Activated naive CD4-positive, alpha-beta T cell treated with anti-CD3 and anti-CD28 coated beads, Interleukin-2, amount 10 ng/mL, durations not matched to agents 7 days and 5 days (primary cell): ENCODE measurements around the gene FGF21.
"Not testable (repeated sequence)": the region's sequence is repeated elsewhere in the genome, so short reads cannot be mapped to it uniquely, and the experiment has no call there.

Source experiments
- CTCF ChIA-PET: fragments of 350-600 bp; sonication (Branson Sonifier 250); formaldehyde crosslinking; loops from one replicate; lab custom pipeline; 2021; ENCODE audit warnings: antibody characterized with exemption; lab: Charles Lee
- DNase-seq: peaks from one replicate; pipeline ENCODE4 v3.0.0-alpha.2; 2020
- H3K27ac Mint-ChIP-seq: one replicate; pipeline ENCODE4 v1.8.0; 2021; ENCODE audit warnings: mild to moderate bottlenecking, moderate library complexity, mixed read lengths
- H3K27me3 Mint-ChIP-seq: one replicate; pipeline ENCODE4 v1.8.0; 2021; ENCODE audit warnings: mild to moderate bottlenecking, mixed read lengths
- H3K36me3 Mint-ChIP-seq: one replicate; pipeline ENCODE4 v1.8.0; 2021; ENCODE audit warnings: mixed read lengths
- H3K4me1 Mint-ChIP-seq: one replicate; pipeline ENCODE4 v1.8.0; 2021; ENCODE audit warnings: mixed read lengths
- H3K4me3 Mint-ChIP-seq: one replicate; pipeline ENCODE4 v1.8.0; 2021; ENCODE audit warnings: mild to moderate bottlenecking, moderate library complexity, mixed read lengths
- H3K9me3 Mint-ChIP-seq: one replicate; pipeline ENCODE4 v1.8.0; 2021; ENCODE audit warnings: mixed read lengths

Gene FGF21

DNA sequence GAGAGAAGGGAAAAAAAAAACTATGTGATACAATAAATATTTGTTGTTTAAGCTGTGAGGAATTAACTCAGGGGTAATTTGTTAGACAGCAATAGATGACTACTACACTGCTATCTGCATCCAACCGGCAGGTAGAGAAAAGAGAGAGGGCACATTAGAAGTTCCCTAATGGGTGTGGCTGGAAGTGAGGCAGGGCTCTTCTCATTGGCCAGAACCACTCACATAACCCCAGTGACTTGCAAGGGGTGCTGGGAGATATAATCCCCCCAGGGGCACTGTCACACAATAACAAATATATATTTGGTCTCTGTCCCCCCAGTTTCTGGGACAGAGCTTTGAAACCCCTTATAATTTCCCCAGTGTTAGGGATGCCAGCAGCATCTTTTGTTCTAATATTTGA, 24.3 kb downstream of the FGF21 start:
- H3K9me3 Mint-ChIP-seq = no peaks in the 10 kb centered on the region
- H3K4me3 Mint-ChIP-seq = no peak overlapping the region
- CTCF ChIA-PET = interaction anchor here (0.6 to 1.0 kb wide), 3 partner anchors 15 to 134 kb away, joined by 3 read pairs; partner anchors contain the start of gene CA11
- DNase-seq = no peak
- no peak overlapping the region for H3K27ac Mint-ChIP-seq
- H3K36me3 Mint-ChIP-seq = no peaks in the 10 kb centered on the region
- peaks cover 3% of the 10 kb centered on the region for H3K4me1 Mint-ChIP-seq
- H3K27me3 Mint-ChIP-seq = peaks cover 26% of the 10 kb centered on the region

DNA sequence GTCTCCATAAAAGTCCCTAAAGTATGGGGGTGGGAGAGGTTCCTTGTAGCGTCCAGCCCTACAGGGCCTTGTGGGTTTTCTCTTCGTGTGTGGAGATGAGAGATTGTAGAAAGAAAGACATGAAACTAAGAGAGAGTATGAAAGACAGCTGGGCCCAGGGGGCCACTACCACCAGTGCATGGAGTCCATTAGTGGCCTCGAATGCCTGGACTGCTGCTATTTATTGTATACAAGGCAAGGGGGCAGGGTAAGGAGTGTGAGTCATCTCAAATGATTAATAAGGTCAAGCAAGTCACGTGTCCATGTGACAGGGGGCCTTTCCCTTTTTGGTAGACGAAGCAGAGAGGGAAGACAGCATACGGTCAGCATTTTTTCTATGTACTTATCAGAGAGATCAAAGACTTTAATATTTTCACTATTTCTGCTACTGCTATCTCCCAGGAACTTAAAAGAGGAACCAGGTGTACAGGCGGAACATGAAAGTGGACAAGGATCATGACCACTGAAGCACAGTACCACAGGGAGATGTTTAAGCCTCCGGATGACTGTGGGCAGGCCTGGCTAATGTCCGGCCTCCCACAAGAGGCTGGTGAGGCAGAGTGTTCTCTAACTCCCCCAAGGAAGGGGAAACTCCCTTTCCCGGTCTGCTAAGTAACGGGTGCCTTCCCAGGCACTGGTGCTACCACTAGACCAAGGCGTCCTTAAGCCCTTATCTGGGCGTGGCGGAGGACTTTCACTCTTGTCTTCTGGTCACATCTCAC, 25.5 kb downstream of the FGF21 start:
- CTCF ChIA-PET = no interaction called here
- Mint-ChIP-seq H3K27ac (no peak overlapping the region), H3K36me3 (no peaks in the 10 kb centered on the region), H3K27me3 (peaks cover 37% of the 10 kb centered on the region), H3K4me1 (peaks cover 3% of the 10 kb centered on the region), H3K4me3 (no peak overlapping the region), H3K9me3 (no peaks in the 10 kb centered on the region)
- DNase-seq = no peak

DNA sequence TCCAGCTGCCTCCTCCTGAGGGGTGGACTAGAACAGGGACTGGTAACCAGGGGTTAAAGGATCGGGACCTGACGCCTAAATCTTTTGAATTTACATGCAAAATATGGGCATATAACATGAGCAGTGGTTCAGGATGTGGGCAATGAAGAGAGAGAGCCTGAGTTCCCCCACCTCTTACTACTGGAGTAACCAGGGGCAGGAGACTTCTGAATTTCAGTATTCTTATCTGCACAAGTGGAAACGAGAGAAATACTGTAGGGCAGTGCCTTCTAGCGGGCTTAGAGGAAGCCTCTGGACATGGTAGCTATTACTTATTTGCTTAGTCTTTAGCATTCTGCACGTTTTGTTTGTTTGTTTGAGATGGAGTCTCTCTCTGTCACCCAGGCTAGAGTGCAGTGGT, 29.2 kb downstream of the FGF21 start:
- DNase-seq = no peak
- H3K36me3 Mint-ChIP-seq = no peaks in the 10 kb centered on the region

DNA sequence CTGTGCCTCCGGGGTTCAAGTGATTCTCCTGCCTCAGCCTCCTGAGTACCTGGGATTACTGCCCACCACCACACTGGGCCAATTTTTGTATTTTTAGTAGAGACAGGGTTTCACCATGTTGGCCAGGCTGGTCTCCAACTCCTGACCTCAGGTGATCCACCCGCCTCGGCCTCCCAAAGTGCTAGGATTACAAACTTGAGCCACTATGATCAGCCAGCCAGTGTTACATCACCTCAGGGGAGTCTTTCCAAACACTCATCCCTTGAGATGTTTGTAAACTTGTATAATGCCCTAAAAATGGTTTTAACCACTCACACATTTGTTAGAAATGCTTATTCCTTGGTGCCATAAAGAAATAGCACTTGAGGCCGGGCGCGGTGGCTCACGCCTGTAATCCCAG, 31.1 kb downstream of the FGF21 start:
- H3K9me3 Mint-ChIP-seq, H3K4me3 Mint-ChIP-seq, H3K4me1 Mint-ChIP-seq, H3K36me3 Mint-ChIP-seq, H3K27ac Mint-ChIP-seq, DNase-seq: not testable (repeated sequence)
- CTCF ChIA-PET = interaction anchor here (3.9 to 9.8 kb wide), 2 partner anchors 56 to 184 kb away, joined by 22 to 176 read pairs; no protein-coding TSS in a partner anchor
- peaks cover 35% of the 10 kb centered on the region for H3K27me3 Mint-ChIP-seq

More for the DNA sequence above, 29.2 kb downstream of the FGF21 start:
- CTCF ChIA-PET = interaction anchor here (3.1 to 3.2 kb wide), 2 partner anchors 11 to 57 kb away, joined by 15 to 17 read pairs; no protein-coding TSS in a partner anchor
- H3K9me3 Mint-ChIP-seq = no peaks in the 10 kb centered on the region
- peaks cover 3% of the 10 kb centered on the region for H3K4me1 Mint-ChIP-seq
- no peak overlapping the region for H3K4me3 Mint-ChIP-seq
- H3K27me3 Mint-ChIP-seq = peaks cover 35% of the 10 kb centered on the region
- no peak overlapping the region for H3K27ac Mint-ChIP-seq

DNA sequence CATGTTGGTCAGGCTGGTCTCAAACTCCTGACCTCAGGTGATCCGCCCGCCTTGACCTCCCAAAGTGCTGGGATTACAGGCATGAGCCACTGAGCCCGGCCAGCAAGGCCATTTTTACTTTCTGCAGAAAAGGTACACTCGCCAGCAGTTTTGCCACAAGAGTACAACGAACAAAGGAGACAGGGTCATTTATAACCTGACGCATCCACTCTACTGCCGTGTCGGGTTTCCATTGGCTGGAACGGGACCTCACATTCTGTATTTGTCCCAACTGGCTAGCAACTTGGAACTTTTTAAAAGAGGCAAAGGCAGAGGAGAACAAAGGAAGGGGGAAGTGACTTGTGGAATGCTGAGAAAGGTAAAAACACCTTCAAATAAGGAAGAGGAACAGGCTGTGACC, 32.0 kb downstream of the FGF21 start:
- H3K4me3 Mint-ChIP-seq, DNase-seq, H3K36me3 Mint-ChIP-seq, H3K27ac Mint-ChIP-seq, H3K4me1 Mint-ChIP-seq, H3K9me3 Mint-ChIP-seq: not testable (repeated sequence)
- CTCF ChIA-PET = interaction anchor here (0.6 to 9.8 kb wide), 23 partner anchors 14 to 412 kb away, joined by 3 to 176 read pairs (median 5); partner anchors contain the start of genes CA11, FUT1, GYS1 and HSD17B14
- H3K27me3 Mint-ChIP-seq = peaks cover 27% of the 10 kb centered on the region

DNA sequence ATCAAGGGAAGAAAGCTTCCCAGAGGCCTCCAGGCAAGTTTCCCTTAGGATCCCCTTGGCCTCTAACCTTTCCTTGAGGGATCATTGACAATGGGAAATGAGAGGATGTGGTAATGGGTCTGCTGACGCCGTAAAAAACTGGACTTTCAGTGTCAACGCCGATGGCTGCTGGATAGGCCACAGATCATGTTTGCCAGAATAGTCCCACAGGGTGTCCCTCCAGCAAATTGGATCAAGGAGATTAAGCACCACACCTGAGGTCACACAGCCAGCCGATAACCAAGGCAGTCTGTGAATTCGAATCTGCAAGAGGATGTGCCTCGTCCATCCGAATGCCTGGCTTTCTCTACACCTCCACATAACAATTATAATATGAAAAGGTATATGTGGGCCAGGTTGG, 37.9 kb downstream of the FGF21 start:
- Mint-ChIP-seq H3K9me3 (no peaks in the 10 kb centered on the region), H3K36me3 (no peaks in the 10 kb centered on the region), H3K4me1 (peaks cover 8% of the 10 kb centered on the region), H3K4me3 (no peak overlapping the region), H3K27ac (no peak overlapping the region), H3K27me3 (no peaks in the 10 kb centered on the region)
- CTCF ChIA-PET = interaction anchor here (1.1 to 9.8 kb wide), 2 partner anchors 49 to 147 kb away, joined by 3 to 176 read pairs; partner anchors contain the start of gene CA11
- no peak for DNase-seq

DNA sequence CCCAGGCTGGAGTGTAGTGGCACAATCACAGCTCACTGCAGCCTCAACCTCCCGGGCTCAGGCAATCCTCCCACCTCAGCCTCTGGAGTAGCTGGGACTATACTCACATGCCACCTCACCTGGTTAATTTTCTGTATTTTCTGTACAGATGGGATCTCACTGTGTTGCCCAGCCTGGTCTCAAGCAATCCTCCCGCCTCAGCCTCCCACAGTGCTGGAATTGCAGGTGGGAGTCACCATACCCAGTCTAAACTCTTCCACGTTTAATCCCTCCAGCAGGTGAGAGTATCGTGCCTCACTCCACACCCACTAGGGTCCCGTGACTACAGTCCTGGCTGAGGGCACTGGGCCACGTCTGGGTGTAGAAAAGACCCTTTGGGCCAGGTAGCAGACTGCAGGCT, 39.0 kb downstream of the FGF21 start:
- H3K4me3 Mint-ChIP-seq = peak overlapping the region; percentile 86
- no peak for DNase-seq
- CTCF ChIA-PET = interaction anchor here (0.7 to 9.8 kb wide), 8 partner anchors 11 to 176 kb away, joined by 3 to 176 read pairs (median 4); partner anchors contain the start of genes CA11 and HSD17B14
- no peak overlapping the region for H3K27ac Mint-ChIP-seq
- no peaks in the 10 kb centered on the region for H3K27me3 Mint-ChIP-seq
- peaks cover 8% of the 10 kb centered on the region for H3K4me1 Mint-ChIP-seq
- H3K36me3 Mint-ChIP-seq = no peaks in the 10 kb centered on the region
- no peaks in the 10 kb centered on the region for H3K9me3 Mint-ChIP-seq

DNA sequence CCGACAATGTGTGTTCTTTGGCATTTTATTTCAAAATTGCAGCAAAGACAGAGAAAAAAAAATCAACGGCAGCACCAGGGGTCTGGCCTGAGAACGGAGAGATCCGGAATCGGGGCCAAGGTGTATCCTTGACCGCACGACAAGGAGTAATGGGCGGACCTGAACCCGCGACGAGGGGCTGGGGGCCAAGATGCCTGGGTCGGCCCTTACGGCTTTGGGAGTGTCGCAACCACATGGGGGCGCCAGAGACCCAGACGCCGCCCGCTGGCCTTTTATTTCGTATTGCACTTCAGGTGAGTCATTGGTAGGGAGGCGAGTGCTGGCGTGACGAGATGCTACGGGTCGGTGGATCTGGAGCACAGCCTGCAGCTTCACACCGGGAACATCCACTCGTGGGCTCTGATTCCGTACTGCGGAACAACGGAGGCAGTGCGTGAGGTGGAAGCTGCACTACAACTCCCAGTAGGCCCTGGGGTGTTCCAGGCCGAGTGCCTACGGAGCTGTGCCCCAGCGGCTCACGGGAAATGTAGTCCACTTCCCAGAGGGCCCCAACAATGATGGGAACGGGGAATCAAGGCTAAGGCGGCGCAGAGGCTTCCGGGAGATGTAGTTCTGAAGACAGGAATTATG, 39.8 kb downstream of the FGF21 start:
- Mint-ChIP-seq H3K4me1 (peaks cover 8% of the 10 kb centered on the region), H3K27ac (peak overlapping the region; percentile 80), H3K4me3 (peak overlapping the region; percentile 86), H3K27me3 (no peaks in the 10 kb centered on the region), H3K9me3 (no peaks in the 10 kb centered on the region), H3K36me3 (no peaks in the 10 kb centered on the region)
- CTCF ChIA-PET = interaction anchor here (0.6 to 9.8 kb wide), 23 partner anchors 12 to 198 kb away, joined by 3 to 176 read pairs (median 5); partner anchors contain the start of genes GYS1, HSD17B14 and RUVBL2
- DNase-seq = peak; percentile 92

DNA sequence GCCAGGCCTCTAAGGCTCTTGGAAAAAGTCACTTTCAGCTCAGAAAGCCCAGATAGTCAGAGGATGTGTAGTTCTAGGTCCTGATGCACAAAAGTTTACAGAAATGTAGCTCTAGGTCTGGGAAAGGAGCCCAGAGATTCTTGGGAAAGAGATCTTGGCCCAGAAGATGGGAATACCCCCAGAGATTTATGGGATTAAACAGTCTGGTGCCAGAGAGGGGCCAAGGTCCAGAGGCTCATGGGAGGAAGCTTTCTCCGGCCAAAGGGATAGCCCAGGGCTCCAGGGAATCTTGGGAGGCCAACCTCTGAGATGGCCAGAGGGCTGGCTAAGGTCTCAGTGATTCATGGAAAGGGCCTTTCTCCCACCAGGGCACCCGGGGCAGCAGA, 40.4 kb downstream of the FGF21 start:
- Mint-ChIP-seq H3K27ac (peak overlapping the region; percentile 80), H3K4me1 (peaks cover 8% of the 10 kb centered on the region), H3K36me3 (no peaks in the 10 kb centered on the region), H3K4me3 (peak overlapping the region; percentile 86), H3K27me3 (no peaks in the 10 kb centered on the region), H3K9me3 (no peaks in the 10 kb centered on the region)
- no peak for DNase-seq
- CTCF ChIA-PET = interaction anchor here (0.6 to 9.8 kb wide), 23 partner anchors 11 to 198 kb away, joined by 3 to 176 read pairs (median 5); partner anchors contain the start of genes GYS1, HSD17B14 and RUVBL2

DNA sequence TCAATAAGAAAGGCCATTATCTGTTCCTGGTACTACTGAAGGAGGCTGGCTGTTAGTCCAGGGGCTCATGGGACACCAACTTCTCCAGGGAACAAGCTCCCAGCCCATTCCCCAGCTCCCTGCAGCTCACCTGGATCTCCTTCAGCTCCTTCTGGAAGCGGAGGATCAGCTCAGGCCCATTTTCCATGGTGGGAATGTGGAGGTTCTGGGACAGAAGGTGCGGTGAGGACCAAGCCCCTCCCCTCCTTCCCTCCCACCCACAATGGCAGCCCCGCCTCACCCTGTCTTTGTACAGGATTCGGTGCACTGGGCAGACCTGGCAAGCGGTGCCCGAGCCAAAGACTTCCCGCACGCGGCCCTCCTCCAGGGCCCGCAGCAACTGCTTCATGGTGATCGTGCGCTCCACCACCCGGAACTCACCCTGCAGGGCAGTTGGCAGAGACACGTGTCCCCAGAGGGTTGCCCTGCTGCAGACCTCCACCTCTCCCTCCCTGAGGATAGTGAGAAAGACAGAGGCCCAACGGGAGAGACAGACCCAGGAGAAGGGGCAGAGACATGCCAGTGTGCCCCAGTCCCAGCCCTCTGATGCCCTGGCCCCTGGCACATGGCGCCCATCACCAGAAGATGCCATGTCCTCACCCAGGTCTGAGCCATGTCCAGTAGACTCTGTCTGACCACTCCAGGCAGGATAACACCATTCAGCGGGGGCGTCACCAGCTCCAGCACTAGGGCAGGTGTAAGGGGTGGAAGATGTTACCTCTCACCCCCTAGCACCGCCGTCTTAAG, 41.2 kb downstream of the FGF21 start:
- H3K27ac Mint-ChIP-seq = no peak overlapping the region
- no peaks in the 10 kb centered on the region for H3K27me3 Mint-ChIP-seq
- CTCF ChIA-PET = interaction anchor here (0.6 to 9.8 kb wide), 11 partner anchors 10 to 213 kb away, joined by 3 to 176 read pairs (median 8); partner anchors contain the start of genes GYS1, HSD17B14 and RUVBL2

DNA sequence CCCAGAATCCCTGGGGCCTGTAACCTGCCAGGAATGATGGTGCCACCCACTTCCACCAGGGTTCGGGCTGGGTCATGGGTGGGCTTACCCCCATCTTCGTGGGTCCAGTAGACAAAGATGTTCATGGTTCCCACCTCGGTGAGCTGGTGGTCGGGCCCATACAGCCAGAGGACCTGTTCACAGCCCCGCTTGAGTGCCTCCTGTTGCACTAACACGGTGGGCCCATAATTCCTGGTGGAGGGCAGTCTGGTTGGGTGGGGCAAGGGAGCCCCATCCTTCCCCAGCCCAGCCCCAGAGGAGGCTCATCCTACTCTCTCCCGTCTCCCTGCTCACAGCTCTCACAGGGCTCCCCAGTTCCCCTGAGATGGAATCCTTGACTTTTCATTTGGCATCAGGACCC, 41.8 kb downstream of the FGF21 start:
- no peak overlapping the region for H3K4me3 Mint-ChIP-seq
- CTCF ChIA-PET = interaction anchor here (0.6 to 3.0 kb wide), 2 partner anchors 14 to 212 kb away, joined by 3 to 17 read pairs; no protein-coding TSS in a partner anchor
- no peaks in the 10 kb centered on the region for H3K9me3 Mint-ChIP-seq
- H3K27me3 Mint-ChIP-seq = no peaks in the 10 kb centered on the region
- no peak for DNase-seq
- no peak overlapping the region for H3K27ac Mint-ChIP-seq
- H3K36me3 Mint-ChIP-seq = no peaks in the 10 kb centered on the region
- peaks cover 8% of the 10 kb centered on the region for H3K4me1 Mint-ChIP-seq

More for the DNA sequence above, 41.2 kb downstream of the FGF21 start:
- Mint-ChIP-seq H3K4me1 (peaks cover 8% of the 10 kb centered on the region), H3K9me3 (no peaks in the 10 kb centered on the region), H3K4me3 (no peak overlapping the region), H3K36me3 (no peaks in the 10 kb centered on the region)
- no peak for DNase-seq

DNA sequence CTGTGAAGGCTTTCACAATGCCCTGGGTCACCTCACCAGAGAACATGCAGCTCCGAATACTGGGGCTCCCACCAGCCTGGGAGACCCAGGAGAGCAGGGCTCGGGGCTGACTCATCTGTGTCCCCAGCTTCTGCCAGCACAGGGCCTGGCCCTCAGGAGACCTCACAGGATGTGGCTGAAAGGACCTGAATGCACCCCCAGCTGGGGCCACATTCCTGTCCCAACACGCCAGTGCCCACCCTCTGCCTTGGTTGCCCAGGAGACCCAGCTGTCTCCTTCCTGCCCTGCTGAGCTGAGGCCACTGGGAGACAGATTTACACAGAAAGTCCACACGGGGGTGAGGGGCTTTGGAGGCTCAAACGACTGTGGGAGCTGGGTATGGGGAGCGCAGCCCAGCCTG, 43.6 kb downstream of the FGF21 start:
- Mint-ChIP-seq H3K27ac (no peak overlapping the region), H3K4me1 (peaks cover 8% of the 10 kb centered on the region), H3K4me3 (no peak overlapping the region), H3K27me3 (no peaks in the 10 kb centered on the region), H3K9me3 (no peaks in the 10 kb centered on the region), H3K36me3 (no peaks in the 10 kb centered on the region)
- CTCF ChIA-PET = interaction anchor here (0.8 kb wide), 1 partner anchor 44 kb away, joined by 3 read pairs; no protein-coding TSS in a partner anchor
- DNase-seq = no peak

DNA sequence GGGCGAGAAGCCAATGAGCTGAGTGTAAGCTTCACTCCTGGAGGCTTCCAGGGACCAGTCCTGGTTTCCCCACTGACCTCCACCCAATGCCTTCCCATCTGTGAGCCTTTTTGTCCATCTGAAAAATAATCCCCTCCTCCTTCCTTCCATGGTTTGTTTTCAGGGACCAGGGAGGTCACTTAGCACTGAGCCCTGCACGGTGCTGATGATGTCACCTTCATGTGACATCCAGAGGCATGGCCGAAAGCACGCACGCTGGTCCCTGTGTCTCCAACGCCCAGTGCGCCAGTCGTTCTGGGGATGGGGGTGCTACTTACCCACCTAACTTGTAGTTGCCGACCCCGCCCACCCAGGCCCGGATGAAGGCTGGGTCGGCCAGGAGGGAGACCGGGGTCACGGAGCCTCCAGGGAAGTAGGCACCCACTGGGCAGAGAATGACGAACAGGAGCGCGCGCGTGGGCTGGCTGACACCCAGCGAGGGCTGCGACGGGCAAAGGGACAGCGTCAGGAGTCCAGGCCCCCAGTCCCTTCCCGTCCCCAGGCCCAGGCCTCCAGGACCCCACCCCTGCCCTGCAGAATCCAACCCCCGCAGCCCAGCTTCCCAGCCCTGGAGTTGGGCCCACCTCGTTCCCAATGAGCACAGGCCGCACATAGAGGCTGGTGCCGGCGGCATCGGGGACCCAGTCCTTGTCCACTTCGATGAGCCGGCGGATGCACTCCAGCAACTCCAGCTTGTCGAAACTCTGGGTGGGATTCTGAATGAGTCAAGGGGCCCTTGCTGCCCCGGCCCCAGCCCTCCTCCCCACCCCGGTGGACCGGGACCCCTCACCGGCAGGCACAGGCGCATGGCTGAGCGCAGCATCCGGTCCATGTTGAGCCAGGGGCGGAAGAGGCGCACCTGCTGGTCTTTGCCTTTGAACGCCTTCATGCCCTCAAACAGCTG, 44.3 kb downstream of the FGF21 start:
- CTCF ChIA-PET = no interaction called here
- no peak overlapping the region for H3K27ac Mint-ChIP-seq
- no peaks in the 10 kb centered on the region for H3K27me3 Mint-ChIP-seq
- DNase-seq = no peak
- H3K4me1 Mint-ChIP-seq = peaks cover 6% of the 10 kb centered on the region
- no peak overlapping the region for H3K4me3 Mint-ChIP-seq
- no peaks in the 10 kb centered on the region for H3K36me3 Mint-ChIP-seq
- H3K9me3 Mint-ChIP-seq = no peaks in the 10 kb centered on the region
